ENCODE data around the gene SHCBP1L.
A peak's percentile ranks its signal among the peaks of the same experiment; 100 is the strongest.

The SHCBP1L gene

DNA sequence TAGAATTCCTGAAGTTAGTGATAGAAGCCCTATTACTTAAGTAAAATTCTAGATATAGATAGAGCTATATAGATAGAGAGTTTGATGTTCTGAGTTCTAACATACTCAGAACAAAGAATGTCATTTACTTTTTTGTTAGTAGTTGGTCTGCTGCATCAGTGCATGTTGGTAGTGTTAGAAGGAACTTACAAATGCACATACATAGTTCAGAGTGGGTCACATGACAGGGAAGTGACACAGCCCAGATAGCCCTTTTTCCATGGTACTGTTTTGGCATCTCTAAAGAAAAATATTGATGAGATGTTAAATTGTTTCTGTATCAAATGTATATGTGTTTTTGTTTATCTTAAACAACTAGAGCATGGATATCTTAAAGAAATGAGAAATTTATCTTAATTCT, 68.1 kb downstream of the SHCBP1L start:
- no peak for ATAC-seq
- Mint-ChIP-seq H3K9me3 (no peaks in the 10 kb centered on the region), H3K27me3 (no peaks in the 10 kb centered on the region), H3K27ac (peak overlapping the region in 1 of 2 donors; percentile 43), H3K4me1 (peaks cover 6% of the 10 kb centered on the region), H3K4me3 (no peak overlapping the region)
- no peak for DNase-seq

DNA sequence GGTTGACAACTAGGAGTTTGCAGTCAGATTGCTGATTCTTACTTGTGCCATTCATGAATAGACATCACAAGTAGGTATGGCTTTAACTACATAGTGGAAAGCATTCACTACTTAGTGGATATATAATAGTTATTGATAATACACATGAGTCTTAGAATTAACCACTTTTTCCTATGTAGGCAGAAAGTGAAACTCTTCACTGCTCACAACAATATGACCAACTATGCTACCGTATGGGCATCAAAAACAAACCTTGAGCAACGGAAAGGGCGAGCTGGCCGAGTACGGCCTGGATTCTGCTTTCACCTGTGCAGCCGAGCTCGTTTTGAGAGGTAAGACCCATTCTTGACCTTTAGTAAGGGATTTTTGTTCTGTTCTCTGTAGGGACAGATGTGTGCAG, 75.1 kb downstream of the SHCBP1L start:
- DNase-seq (peak; percentile 20 to 42), ATAC-seq (peak; percentile 93)
- Mint-ChIP-seq H3K4me1 (peaks cover 35% of the 10 kb centered on the region), H3K4me3 (no peak overlapping the region), H3K9me3 (no peaks in the 10 kb centered on the region), H3K27me3 (no peaks in the 10 kb centered on the region), H3K27ac (peak overlapping the region; percentile 49 to 94)

DNA sequence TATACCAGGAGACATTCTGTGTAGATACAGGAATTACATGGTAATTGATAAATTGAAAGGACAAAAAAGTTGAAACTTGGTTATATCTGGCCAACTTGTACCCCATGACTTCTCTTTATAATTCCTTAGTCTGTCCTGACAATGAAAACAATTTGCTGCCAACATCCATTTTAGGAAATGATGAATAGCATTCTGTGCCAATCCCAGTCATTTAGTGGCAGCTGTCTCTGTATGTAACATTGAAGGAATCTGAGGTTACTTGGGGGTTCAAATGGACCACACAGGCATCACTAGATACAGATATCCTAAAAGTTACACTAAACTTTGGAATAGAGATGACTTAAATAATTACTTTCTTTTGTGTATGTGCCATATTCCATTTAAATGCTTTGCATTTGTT, 75.6 kb downstream of the SHCBP1L start:
- Mint-ChIP-seq H3K4me3 (no peak overlapping the region), H3K4me1 (peaks cover 35% of the 10 kb centered on the region), H3K9me3 (no peaks in the 10 kb centered on the region), H3K27me3 (no peaks in the 10 kb centered on the region), H3K27ac (peak overlapping the region in 1 of 2 donors; percentile 83)
- DNase-seq (no peak), ATAC-seq (no peak)

DNA sequence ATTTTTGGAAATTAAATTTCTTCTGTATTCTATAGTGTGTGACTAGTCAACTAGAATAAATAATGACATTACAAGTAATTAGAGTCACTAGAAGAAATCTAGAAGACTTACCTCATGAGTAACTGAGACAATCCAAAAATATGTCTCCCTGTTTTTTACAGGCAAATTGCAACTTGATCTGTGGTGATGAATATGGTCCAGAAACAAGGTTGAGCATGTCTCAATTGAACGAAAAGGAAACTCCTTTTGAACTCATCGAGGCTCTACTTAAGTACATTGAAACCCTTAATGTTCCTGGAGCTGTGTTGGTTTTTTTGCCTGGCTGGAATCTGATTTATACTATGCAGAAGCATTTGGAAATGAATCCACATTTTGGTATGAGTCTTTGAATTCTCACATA, 77.1 kb downstream of the SHCBP1L start:
- peaks cover 35% of the 10 kb centered on the region for H3K4me1 Mint-ChIP-seq
- H3K27ac Mint-ChIP-seq: peak overlapping the region in 1 of 2 donors; percentile 35
- H3K27me3 Mint-ChIP-seq: no peaks in the 10 kb centered on the region
- DNase-seq (no peak), ATAC-seq (no peak)
- no peaks in the 10 kb centered on the region for H3K9me3 Mint-ChIP-seq
- no peak overlapping the region for H3K4me3 Mint-ChIP-seq

DNA sequence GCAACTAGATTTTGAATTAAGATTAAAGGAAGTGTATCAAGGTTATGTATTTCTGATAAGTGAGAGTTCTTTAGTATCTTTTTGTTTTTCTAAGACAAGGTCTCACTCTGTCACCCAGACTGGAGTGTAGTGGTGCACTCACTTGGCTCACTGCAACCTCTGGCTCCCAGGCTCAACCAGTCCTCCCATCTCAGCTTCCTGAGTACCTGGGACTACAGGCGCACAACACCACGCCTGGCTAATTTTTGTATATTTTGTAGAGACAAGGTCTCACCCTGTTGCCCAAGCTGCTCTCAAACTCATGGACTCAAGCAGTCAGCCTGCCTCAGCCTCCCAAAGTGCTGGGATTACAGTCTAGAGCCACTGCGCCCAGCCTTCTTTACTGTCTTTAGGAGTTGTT, 80.1 kb downstream of the SHCBP1L start:
- Mint-ChIP-seq H3K27ac (no peak overlapping the region), H3K9me3 (no peaks in the 10 kb centered on the region), H3K4me1 (peaks cover 31% of the 10 kb centered on the region), H3K27me3 (no peaks in the 10 kb centered on the region), H3K4me3 (no peak overlapping the region)
- DNase-seq (no peak), ATAC-seq (no peak)

DNA sequence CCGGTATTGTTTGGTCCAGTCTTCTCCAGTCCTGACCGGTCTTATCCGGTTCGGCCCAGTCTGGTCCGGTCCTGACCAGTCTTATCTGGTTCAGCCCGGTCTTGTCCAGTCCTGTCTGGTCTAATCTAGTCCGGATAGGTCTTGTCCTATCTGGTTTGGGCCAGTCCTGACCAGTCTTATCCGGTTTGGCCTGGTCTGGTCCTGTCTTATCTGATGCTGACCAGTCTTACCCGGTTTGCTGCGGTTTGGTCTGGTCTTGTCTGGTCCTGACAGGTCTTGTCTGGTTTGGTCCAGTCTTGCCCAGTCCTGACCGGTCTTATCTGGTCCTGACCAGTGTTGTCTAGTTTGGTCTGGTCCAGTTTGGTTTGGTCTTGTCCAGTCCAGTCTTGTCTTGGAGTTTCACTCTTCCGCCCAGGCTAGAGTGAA, 83.7 kb downstream of the SHCBP1L start:
- H3K27me3 Mint-ChIP-seq: no peaks in the 10 kb centered on the region
- DNase-seq (no peak), ATAC-seq (no peak)
- no peaks in the 10 kb centered on the region for H3K9me3 Mint-ChIP-seq
- H3K4me3 Mint-ChIP-seq: no peak overlapping the region
- H3K27ac Mint-ChIP-seq: peak overlapping the region in 1 of 2 donors; percentile 42
- H3K4me1 Mint-ChIP-seq: peaks cover 13% of the 10 kb centered on the region

DNA sequence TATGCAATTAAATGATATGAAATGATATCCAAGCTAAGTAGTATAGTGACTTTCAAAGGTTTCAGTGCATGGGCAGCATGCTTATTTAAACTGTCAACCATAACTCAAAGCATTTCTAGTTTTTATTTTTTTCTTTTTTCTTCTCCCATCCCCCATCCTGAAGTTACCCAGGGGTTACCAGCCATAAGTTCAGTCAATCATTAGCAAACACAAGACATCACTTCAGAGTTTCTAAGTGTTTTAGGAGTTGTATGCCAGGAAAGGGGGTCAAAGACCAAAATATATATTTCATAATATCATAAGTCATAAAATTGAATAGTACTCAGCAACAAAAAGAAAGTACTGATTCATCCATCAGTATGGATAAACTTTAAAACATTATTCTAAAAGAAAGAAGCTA, 85.1 kb downstream of the SHCBP1L start:
- Mint-ChIP-seq H3K27me3 (no peaks in the 10 kb centered on the region), H3K4me3 (no peak overlapping the region), H3K27ac (peak overlapping the region; percentile 9 to 52), H3K9me3 (no peaks in the 10 kb centered on the region), H3K4me1 (peaks cover 15% of the 10 kb centered on the region)
- DNase-seq (no peak), ATAC-seq (no peak)

DNA sequence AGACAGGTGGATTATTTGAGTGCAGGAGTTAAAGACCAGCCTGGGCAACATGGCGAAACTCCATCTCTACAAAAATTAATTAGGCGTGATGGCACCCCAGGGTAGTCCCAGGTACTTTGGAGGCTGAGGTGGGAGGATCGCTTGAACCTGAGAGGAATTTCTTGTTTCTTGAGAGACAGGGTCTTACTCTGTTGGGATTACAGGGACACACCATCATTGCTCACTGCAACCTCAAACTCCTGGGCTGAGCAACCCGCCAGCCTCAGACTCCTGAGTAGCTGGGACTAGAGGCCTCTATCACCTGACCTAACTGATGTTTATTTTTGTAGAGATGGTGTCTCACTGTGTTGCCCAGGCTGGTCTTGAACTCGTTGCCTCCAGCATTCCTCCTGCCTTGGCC, 89.0 kb downstream of the SHCBP1L start:
- no peak for DNase-seq
- ATAC-seq: no peak
- Mint-ChIP-seq H3K9me3 (no peaks in the 10 kb centered on the region), H3K27ac (no peak overlapping the region), H3K4me1 (peaks cover 38% of the 10 kb centered on the region), H3K4me3 (no peak overlapping the region), H3K27me3 (no peaks in the 10 kb centered on the region)

DNA sequence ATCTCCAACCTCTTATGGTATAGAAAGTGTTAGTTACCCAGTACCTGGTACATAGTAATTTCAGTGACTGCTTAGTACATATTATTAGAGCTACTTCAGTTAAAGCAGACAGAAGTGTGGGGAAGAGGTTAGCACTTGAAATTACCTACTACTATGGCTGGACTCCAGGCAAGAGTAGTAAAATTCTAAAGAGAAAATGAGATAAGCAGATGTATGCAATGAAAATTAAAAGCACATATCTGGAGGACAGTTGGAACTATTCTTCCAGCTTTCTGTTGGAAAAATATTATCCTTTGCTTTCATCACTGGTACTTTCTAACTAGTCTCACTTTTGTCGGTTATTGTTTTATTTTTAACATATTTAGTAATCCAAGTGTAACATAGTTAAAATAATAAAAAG, 90.1 kb downstream of the SHCBP1L start:
- Mint-ChIP-seq H3K27me3 (no peaks in the 10 kb centered on the region), H3K9me3 (no peaks in the 10 kb centered on the region), H3K27ac (peak overlapping the region; percentile 67 to 84), H3K4me1 (peaks cover 49% of the 10 kb centered on the region), H3K4me3 (no peak overlapping the region)
- DNase-seq: no peak
- ATAC-seq: no peak

DNA sequence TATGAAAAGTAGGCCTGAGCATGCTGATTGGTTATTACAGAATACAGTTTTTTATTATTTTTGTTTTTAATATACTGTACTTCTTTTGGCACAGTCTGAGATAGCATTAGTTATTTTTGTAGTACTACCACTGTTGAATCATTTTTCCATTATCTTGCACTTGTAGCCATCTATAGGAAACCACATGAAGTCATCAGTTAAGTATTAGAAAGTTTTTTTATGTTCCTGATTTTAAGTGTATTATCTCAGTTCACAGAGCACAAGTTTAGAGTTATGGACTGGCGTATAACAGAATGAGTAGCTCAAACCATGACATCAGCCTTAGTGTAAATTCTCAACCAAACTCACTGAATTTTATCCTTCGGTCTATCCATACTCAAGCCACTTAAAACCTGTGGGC, 91.0 kb downstream of the SHCBP1L start:
- Mint-ChIP-seq H3K4me1 (peaks cover 49% of the 10 kb centered on the region), H3K4me3 (no peak overlapping the region), H3K27ac (peak overlapping the region in 1 of 2 donors; percentile 84), H3K9me3 (no peaks in the 10 kb centered on the region), H3K27me3 (no peaks in the 10 kb centered on the region)
- no peak for DNase-seq
- ATAC-seq: peak; percentile 78

DNA sequence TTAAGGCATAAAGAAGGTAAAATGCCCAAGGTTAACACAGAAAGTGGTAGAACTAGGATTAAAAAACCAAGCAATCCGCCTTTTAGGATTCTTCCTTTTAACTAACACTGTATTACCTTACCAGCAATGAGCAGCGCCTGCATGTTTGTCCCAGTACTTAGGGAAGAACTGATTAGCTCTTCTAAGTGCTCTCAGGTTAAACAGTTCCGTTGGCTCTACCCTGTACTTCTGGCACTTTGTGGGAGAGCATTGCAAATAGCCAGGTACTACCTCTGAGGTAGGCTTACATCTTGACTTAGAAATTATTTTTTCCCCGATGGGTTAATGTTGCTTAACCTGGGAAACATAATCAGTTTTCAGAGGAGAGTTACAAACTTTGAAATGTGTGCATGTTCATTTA, 92.3 kb downstream of the SHCBP1L start:
- peaks cover 46% of the 10 kb centered on the region for H3K4me1 Mint-ChIP-seq
- no peak overlapping the region for H3K27ac Mint-ChIP-seq
- DNase-seq (no peak), ATAC-seq (no peak)
- no peak overlapping the region for H3K4me3 Mint-ChIP-seq
- H3K9me3 Mint-ChIP-seq: no peaks in the 10 kb centered on the region
- no peaks in the 10 kb centered on the region for H3K27me3 Mint-ChIP-seq

DNA sequence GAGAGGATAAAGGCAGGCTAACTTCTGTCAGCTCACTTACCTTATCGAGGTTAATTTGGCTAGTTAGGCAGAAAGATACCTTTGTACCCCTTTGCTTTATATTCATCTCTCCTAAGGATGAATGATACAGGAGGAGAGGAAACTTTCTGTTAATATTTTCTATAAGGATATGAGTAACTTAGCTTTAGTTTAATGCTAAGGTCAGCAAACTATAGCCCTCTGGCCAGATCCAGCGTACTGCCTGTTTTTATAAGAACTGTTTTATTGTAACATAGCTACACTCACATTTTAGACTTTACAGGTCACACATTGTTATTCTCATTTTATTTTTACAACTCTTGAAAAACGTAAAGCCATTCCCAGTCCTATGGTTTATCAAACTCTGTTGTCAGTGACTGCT, 95.8 kb downstream of the SHCBP1L start:
- peaks cover 28% of the 10 kb centered on the region for H3K4me1 Mint-ChIP-seq
- no peak overlapping the region for H3K4me3 Mint-ChIP-seq
- H3K27ac Mint-ChIP-seq: no peak overlapping the region
- no peaks in the 10 kb centered on the region for H3K9me3 Mint-ChIP-seq
- DNase-seq (no peak), ATAC-seq (no peak)
- no peaks in the 10 kb centered on the region for H3K27me3 Mint-ChIP-seq

DNA sequence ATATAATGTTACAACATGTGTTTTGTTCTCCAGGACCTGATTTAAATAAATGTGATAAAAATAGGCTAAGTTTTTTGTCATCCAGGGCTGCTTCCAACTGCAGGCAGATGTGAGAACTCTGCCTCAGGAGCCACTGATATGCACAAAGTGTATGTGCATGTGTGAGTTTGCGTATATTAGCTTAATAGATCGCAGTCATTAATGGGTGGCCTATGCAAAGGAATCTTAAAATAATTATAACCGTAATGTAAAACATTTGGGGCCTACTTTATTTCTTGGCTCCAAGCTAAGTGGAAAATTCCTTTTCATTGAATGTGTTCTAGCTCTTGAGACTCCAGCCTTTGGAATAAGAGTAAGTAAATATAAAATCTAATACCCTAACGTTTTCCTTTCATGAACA, 97.1 kb downstream of the SHCBP1L start:
- H3K27me3 Mint-ChIP-seq: no peaks in the 10 kb centered on the region
- H3K27ac Mint-ChIP-seq: no peak overlapping the region
- H3K4me3 Mint-ChIP-seq: no peak overlapping the region
- peaks cover 20% of the 10 kb centered on the region for H3K4me1 Mint-ChIP-seq
- DNase-seq (no peak), ATAC-seq (no peak)
- H3K9me3 Mint-ChIP-seq: no peaks in the 10 kb centered on the region

DNA sequence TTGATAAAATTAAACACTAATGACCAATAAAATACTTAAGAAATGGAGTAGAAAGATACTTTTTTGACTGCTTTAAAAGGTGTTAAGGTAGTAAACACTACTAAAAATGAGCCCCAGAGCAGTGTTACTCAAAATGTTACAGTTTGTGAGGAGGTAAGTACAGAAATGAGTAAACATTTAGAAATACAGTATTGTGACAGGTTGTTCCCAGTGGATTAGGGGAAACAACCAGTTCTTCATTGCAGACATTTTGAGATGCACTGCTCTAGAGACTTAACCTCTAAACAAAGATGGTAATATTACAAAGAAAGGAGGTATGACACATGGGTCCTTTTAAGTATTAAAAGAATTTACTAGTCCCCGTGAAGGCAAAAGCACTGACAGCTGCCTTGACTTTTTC, 101.1 kb downstream of the SHCBP1L start:
- no peaks in the 10 kb centered on the region for H3K9me3 Mint-ChIP-seq
- H3K27ac Mint-ChIP-seq: peak overlapping the region in 1 of 2 donors; percentile 65
- H3K27me3 Mint-ChIP-seq: no peaks in the 10 kb centered on the region

DNA sequence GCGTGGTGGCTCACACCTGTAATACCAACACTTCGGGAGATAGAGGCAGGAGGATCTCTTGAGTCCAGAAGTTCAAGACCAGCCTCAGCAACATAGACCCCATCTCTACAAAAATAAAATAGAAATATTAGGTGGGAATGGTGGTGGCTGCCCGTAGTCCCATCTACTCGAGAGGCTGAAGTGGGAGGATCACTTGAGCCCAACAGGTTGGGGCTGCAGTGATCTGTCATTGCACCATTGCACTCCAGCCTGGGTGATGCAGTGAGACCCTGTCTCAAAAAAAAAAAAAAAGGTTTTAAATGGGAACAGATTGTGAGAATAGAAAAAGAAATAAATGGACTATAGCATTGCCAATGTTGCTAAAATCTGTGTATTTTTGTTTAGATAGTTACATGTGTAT, 102.6 kb downstream of the SHCBP1L start:
- ATAC-seq: no peak
- Mint-ChIP-seq H3K4me1 (peaks cover 57% of the 10 kb centered on the region), H3K4me3 (no peak overlapping the region), H3K27me3 (no peaks in the 10 kb centered on the region), H3K9me3 (no peaks in the 10 kb centered on the region), H3K27ac (no peak overlapping the region)
- DNase-seq: no peak

More for the DNA sequence above, 101.1 kb downstream of the SHCBP1L start:
- ATAC-seq: peak; percentile 39
- Mint-ChIP-seq H3K4me3 (no peak overlapping the region), H3K4me1 (peaks cover 42% of the 10 kb centered on the region)
- DNase-seq: no peak
